ENCODE data around the gene EEF1AKMT4. TPM values are rescaled to one million over a fixed set of nuclear protein-coding genes. Genes with fewer than 3 reads are reported as not detected.

The EEF1AKMT4 gene
- total RNA-seq, result 4.0 TPM
- long read RNA-seq, transcript EEF1AKMT4-201 (3 exons, 1,823 nt), result major isoform, 17 of 18 reads
- long read RNA-seq, partial matches to known transcripts, result 0 of 18 reads
- long read RNA-seq, other reads (novel, unspliced or antisense), result 1 of 18 reads

DNA sequence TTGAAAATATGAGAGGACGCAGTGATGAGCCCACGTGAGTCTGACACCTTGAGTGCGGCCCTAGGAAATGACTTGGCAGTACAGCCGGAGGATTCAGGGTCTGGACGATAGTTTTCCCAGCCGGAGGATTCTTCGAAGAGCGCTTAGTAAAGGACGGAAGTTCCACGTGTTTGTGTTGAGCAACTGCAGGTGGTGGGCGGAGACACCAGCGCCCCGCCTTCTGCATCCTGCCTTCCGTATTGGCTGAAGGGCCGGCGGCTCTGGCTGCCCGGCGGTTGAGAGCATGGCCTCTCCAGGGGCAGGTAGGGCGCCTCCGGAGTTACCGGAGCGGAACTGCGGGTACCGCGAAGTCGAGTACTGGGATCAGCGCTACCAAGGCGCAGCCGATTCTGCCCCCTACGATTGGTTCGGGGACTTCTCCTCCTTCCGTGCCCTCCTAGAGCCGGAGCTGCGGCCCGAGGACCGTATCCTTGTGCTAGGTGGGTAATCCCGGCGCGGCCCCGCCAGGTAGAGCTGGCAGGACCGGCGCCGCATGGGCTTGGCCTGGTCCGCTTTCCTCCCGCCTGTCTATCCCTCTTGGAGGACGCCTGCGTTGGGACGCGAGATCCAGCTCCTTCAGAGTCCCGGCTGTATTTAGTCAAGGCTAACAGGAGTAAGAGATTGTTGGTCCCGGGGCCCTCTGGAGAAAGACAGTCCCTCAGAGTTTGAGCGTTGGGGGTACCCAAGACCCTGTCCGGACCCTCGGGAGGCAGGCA, at the start of gene EEF1AKMT4:
TSS of gene EEF1AKMT4 (plus strand) at position 261 of the 755 bp plus-strand sequence. CDS start at position 284, 23 bp downstream.
- DNase-seq (ENCODE audit: low spot score), result peak; percentile 97

DNA sequence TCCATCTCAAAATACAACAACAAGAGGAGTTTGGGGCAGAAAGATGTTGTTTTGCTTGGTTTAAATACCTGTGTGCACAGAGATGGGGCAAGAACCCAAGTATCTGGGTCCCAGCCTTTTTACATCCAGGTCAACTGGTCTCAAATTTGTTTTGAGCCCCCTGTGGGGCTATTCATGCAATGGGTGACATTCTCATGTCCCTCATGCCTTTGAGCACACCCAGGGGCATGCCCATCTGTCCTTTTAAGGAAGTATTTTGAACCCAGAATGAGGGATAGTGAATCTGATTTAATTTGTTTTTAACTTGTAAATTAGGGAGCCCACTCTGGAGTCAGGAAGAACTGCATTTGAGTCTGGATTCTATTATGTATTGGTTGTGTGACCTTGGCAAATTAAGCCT, 48.6 kb upstream of the EEF1AKMT4 start:
- no peak for DNase-seq (ENCODE audit: low spot score)

DNA sequence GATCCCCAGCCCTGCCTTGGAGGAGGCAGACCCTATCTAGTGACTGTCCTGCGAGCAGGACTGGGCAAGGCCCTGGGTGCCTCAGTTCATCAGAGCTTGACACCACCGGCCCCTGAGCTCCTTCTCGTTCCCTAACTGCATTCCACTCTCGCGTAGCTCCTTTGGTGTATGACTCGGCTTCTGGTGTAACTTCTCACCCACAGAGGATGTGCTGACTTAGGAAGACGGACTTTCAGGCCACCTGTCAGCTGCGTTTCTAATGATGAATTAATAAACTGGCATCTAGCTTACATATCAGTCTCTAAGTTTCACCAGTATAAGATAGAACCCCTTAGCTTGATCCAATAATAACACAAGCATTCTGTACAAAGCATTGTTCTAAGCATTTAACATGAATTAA, 45.9 kb upstream of the EEF1AKMT4 start:
- DNase-seq (ENCODE audit: low spot score), result no peak

DNA sequence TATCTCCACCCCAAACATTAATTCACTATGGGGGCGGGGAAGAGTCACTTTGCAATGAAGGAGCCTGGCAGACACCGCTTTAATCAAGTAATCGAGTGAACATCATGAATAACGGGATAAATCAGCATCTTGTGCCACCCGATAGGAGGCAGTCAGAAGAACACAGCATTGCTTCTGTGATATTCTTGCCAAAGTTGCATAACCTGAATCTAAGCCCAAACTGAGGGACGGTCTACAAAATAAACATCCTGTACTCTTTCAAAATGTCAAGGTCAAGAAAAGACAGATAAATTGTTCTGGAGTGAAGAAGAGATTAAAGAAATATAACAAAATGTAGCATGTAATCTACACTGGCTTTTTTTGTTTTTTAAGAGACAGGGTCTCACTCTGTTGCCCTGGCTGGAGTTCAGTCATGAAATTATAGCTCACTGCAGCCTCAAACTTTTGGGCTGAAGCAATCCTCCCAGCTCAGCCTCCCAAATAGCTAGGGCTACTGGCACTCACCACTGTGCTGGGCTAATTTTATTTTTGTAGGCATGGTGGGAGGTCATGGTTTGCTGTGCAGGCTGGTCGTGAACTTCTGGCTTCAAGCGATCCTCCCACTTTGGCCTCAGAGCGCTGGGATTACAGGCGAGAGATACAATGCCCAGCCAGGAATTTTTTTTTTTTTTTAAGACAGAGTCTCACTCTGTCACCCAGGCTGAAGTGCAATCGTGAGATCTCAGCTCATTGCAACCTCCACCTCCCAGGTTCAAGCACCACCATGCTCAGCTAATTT, 40.1 kb upstream of the EEF1AKMT4 start:
- no peak for DNase-seq (ENCODE audit: low spot score)

DNA sequence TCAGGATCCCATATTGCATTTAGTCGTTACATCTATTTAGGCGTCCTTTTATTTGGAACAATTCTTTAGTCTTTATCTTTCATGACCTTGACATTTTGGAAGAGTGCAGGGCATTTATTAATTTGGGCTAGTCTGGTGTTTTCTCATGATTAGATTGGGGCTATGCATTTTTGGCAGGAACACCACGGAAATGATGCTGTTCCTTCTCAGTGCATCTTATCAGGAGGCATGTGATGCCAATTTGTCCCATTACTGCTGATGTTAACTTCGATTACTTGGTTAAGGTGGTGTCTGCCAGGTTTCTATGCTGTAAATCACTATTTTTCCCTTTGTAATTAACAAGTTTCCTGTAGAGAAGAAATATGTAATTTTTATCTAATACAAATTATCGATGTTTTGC, 38.2 kb upstream of the EEF1AKMT4 start:
- no peak for DNase-seq (ENCODE audit: low spot score)

DNA sequence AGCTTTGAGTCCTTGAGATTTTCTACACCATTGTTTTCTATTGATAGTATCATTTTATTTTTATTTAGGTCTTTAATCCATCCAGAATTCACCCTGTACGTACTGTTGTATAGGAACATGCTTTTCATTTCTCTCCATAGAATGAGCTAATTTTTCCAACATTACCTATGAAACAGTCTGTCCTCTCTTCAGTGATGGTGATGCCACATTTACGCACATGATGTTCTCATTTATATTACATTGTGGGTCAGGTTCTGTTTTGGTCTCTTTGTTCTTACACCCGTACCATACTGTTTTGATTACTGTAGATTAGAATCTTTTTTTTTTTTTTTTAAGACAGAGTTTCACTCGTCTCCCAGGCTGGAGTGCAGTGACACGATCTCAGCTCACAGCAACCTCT, 37.8 kb upstream of the EEF1AKMT4 start:
- DNase-seq (ENCODE audit: low spot score), result no peak

DNA sequence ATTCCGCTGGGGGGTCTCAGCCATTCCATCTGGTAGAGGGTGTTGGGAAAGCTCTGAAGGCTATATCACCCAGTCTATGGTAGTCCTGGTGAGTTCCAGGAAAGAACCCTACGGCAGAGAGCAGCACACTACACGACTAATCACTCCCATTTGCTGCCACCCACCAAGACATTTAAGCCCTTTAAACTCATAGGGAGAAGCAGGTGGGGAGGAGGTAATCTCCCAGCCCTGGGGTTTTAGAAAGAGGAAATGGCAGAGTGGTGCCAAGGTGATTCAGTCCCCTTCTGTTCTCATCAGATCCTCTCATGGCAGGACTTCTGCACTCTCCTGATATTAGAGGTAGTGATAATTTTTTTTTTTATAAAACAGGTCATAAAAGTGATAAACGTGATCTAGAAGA, 30.7 kb upstream of the EEF1AKMT4 start:
- no peak for DNase-seq (ENCODE audit: low spot score)

DNA sequence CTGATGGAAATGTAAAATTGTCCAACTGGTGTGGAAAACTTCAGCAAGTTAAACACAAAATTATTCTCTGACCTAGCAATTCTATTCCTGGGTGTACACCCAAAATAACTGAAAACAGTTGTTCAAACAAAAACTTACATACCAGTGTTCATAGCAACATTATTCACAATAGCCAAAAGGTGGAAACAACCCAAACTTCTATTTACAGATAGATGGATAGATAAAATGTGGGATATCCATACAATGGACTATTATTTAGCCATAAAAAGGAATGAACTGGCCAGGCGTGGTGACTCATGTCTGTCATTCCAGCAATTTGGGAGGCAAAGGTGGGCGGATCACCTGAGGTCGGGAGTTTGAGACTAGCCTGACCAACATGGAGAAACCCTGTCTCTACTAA, 27.0 kb upstream of the EEF1AKMT4 start:
- DNase-seq (ENCODE audit: low spot score), result no peak

DNA sequence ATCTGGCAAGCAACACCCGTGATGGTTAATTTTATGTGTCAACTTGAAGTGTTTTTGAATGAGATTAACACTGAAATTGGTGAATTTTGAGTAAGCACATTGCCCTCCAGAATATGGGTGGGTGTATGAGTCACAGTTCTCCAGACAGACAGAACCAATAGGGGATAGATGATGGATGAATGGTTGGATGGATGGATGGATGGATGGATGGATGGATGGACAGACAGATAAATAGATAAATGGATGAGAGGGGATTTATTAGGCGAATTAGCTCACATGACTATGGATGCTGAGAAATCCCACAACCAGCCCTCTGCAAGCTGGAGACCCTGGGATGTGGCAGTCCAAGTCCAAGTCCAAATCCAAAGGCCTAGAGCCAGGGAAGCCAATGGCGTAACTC, 25.5 kb upstream of the EEF1AKMT4 start:
- DNase-seq (ENCODE audit: low spot score), result no peak

DNA sequence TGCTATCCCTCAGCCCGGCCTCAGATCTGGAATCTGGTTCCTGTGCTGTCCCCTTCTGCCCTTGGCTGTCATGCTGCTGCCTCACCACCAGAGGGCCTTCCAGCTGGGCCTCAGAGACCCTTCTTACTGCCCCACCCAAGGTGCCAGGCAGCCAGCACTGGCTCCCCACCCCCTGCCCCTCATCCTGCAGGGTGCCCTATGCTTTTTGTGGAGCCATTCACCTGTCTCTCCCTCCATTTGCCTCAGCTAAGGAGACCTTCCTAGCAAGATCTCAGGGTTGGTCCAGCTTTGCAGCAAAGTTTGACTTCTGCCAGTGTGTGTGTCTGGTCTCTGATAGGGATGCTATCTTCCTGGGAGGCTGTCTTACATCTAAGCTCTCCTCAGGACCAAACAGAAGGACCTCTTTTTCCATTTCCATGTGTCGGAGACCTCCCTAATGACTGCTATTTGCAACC, 22.0 kb upstream of the EEF1AKMT4 start:
- DNase-seq (ENCODE audit: low spot score), result no peak

DNA sequence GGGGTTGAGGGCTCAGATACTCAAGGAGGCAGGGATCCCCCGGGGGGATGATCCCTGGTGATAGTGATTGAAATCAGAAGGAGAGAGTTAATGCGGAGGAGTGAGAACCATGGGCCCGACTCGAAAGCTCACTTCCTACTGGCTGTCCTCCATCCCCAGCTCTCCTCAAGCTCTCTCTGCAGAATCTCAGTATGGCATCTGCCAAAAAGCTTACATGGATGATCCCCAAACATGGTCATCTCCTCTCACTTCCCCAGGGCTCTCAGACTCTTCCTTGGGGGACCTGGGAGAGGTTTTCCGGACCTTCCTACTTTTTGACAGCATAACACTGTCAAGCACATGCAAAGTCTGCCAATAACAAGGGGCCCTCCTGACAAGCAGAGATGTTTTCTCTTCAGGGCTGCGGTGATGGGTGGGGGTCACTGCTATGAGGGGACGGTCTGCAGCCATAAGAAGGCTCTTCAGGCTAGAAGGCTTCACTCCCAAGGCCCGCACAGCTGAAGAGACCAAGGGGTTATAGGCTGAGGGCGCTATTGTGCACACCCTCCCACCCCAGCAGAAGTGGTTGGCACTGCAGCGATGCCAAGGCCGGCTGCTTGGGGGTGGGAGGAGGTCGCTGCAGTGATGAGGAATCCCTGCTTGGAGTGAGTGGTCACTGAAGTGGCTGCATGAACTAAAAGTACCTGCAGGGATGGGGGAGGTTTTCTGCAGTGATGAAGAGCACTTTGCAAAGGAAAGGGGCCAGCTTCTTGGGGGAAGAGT, 20.9 kb upstream of the EEF1AKMT4 start:
- no peak for DNase-seq (ENCODE audit: low spot score)

DNA sequence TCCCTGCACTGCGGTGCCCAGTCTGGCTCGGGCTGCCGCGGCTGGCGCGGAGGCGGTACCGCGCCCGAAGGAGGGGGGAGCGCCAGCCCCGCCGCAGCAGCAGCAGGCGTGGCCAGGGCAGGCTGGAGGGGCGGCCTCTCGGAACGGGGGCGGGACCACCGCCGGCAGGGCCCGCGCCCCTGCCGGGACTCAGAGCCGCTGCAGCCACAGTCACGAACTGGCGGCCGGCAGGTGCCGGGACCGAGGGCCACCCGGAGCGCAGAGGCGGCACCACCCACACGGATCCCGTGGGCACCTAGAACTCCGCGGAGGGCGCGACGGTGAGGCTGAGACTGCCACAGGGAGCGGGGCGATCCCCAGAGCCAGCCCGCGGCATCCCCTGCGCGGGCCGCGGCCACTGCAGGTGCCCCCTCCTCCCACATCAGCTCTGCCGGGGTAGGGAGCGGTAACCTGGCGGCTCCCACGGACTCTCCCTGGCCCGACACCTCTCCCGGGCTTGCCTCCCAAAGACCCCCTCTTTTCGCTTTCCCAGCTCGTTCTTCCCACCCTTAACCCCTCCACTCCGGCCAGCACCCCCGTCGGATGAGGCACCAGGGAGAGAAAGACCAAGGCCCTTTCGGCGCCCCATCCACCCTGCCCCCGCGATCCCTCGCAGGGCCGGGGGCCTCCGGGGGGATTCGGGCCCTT, 19.9 kb upstream of the EEF1AKMT4 start, which contains the start of gene VWA5B2:
TSS of gene VWA5B2 (plus strand) at position 192 of the 687 bp plus-strand sequence. CDS start 944 bp downstream, outside the sequence.
- no peak for DNase-seq (ENCODE audit: low spot score)

DNA sequence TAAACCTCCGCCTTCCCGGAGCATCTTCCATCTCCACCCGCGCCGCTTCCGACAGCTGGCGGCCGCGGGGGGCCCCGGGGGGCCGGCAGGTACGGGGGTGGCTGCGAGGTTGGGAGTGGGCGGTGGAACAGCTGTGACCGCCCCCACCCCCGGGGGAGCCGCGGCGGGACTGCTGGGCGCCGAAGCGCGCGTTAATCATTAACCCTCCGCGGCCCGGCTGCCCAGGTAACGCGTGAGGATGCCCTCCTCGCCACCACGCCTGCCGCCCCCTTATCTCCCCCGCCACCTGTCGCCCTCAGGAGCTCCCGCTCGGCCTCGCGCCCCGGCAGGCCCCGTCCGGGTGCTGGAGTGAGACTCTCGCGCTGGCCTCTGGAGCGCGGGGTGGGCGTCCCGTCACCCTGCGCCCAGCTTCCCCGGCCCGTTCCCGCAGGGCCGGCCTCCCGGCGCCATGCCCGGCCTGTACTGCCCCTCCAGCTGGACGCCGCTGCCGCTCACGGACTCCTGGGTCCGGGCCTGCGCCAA, 19.3 kb upstream of the EEF1AKMT4 start:
- DNase-seq (ENCODE audit: low spot score), result no peak

DNA sequence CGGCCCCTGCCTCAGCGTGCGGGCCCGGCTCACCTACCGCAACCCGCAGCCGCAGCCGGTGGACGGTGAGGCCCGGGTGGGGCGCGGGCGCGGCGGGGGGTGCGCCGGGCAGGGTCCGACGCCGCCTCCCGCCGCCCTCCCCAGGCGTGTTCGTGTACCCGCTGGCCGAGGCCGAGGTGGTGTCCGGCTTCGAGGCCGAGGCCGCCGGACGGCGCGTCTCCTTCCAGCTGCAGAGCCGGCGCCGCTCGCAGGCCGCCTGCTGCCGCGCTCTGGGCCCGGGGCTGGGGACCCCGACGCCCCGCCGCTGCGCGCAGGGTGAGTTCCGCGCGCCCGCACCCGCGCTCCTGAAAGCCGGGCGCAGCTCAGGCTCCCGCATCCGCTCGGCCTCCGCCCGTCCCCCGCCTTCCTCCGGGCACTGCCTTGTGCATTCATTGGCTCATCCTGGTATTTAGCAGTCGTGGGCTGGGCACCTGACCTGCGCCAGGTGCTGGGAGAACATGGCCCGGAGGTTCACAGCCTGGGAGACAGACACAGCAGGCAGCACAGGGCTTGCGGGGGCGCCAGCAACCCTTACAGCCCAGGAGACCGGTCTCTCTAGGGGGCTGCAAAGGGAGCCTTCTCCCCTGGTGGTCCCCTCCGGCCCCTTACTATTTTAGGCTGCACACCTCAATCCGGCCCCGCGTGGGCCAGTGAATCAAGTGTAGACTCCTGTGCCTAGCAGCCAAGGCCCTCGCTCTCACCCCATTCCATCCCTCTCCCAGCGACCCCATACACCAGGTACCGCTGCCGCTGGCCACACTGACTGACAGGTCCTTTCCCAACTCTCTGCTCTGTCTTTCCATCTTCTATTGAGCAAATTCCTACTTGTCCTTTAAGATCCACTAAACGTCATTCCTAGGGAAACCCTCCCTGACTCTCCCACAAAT, 18.6 kb upstream of the EEF1AKMT4 start:
- DNase-seq (ENCODE audit: low spot score), result no peak

DNA sequence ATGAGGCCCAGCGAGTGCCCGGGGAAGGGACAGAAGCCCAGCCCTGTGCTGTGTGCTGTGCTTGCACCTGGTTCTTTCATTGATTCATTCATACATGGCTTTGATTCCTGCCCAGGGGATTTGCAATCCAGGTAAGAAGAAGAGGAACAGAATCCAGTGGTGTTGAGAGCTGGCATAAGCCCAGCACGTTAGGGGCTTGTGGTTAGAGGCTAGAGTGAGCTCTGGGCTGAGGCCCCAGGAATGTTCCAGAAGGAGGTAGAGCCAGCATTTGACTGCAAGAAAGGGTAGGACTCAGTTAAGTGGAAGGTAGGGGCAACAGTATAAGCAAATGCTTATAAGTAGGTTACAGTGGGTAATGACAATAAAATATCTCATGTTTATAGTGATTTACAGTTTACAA, 17.8 kb upstream of the EEF1AKMT4 start:
- no peak for DNase-seq (ENCODE audit: low spot score)

DNA sequence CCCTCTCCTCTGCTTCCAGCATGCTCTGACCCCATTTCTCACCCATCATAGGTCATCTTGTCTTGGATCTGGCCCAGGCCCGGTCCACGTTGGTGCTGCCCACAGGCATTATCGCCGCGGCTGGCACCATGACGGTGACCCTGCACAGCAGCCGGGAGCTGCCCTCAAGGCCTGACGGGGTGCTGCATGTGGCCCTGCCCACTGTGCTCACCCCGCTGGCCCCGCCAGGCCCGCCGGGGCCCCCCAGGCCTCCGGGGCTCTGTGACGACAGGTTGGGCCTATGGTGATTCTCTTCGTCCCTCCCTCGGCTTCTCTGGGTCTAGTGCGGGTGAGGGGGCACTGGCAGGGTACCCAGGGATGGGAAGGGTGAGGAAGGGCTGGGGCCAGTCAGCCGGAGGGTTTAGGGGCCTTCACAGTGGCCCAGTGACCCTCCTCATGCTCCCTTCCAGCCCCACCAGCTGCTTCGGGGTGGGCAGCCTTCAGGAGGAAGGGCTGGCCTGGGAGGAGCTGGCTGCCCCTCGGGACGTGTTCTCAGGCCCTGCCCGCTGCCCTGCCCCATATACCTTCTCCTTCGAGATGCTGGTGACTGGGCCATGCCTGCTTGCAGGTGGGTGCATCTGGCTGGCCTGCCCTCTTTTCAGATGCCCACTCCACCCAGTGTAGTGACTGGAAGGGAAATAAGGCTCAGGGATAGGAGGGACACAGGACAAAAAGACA, 16.2 kb upstream of the EEF1AKMT4 start:
- no peak for DNase-seq (ENCODE audit: low spot score)

DNA sequence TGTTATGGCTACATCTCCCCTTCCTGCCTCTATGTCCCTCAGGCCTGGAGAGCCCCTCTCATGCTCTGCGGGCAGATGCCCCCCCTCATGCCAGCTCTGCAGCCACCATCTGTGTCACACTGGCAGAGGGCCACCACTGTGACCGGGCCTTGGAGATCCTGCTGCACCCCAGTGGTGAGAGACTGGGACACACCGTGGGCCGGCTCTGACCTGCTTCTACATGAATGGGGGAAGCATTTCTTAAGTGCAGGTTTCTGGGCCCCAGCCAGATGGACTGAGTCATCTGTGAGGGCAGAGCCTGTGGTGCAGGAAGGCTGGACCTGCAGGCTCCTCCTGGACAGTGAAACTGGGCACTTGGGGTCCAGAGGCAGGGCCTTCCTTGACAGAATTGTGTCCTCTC, 15.2 kb upstream of the EEF1AKMT4 start:
- no peak for DNase-seq (ENCODE audit: low spot score)

DNA sequence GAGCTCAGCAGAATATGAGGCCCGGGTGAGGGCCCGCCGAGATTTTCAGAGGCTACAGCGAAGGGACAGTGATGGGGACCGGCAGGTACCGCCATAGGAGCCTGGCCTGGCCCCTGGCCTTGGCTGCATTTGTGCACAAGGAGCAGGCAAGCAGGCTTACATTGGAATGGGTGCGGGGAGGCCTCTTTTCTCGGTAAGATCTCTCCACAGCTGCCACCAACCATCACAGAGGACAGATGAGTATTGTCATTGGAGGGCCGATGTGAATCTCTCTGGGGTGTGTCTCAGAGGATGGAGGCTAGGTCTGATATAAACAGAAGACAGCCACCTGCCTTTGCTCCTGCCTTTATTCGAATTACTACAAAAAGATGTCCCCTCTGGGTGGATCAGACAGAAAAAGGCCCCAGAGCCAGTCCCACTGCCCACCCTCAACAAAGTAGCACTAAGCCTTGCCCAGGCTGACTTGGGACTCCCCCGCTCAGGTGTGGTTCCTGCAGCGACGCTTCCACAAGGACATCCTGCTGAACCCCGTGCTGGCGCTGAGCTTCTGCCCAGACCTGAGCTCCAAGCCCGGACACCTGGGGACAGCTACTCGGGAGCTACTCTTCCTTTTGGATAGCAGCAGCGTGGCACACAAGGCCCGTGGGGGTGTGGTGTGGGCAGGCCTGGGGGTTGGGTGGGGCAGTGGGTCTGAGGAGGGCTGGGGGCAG, 14.6 kb upstream of the EEF1AKMT4 start:
- DNase-seq (ENCODE audit: low spot score), result no peak

Measured in mesenteric fat pad (tissue), 1 donor.